GM12878 (cell line): ENCODE data around the gene TRIM58. TPM values are rescaled to one million over a fixed set of nuclear protein-coding genes. Genes with fewer than 3 reads are reported as not detected.

ENCODE experiments used
- ATAC-seq: fragments of 200-7000 bp; cut with Tn5 transposase; 3 replicates; pipeline ENCODE4 v1.9.1; 2020; ENCODE audit warnings: mild to moderate bottlenecking, moderate library complexity
- BruUV-seq: library from RNA; stranded (reverse); fragments of 400-500 nt; replicated peaks from 2 replicates; lab custom pipeline; 2021; lab: Mats Ljungman, UMichigan
- CTCF ChIA-PET: fragments of 300-600 bp; sonication (Branson Sonifier 250); formaldehyde crosslinking; extraction: SDS; loops from one replicate; lab custom pipeline; 2021; ENCODE audit warnings: inconsistent platforms; lab: Yijun Ruan, JAX
- POLR2A ChIA-PET: fragments of 350-600 bp; formaldehyde crosslinking; extraction: SDS; loops from one replicate; lab custom pipeline; 2021; ENCODE audit warnings: inconsistent platforms; lab: Charles Lee
- RAD21 ChIA-PET: fragments of 300-600 bp; sonication (Branson Sonifier 250); formaldehyde crosslinking; loops from one replicate; lab custom pipeline; 2023; ENCODE audit warnings: antibody characterized with exemption; ENCODE audit not compliant: unreplicated experiment; lab: Charles Lee
- SMC1A ChIA-PET: fragments of 300-600 bp; sonication (Branson Sonifier 250); formaldehyde crosslinking; loops from one replicate; lab custom pipeline; 2023; ENCODE audit not compliant: unreplicated experiment, uncharacterized antibody; lab: Charles Lee
- DNase-seq: peaks from one replicate; pipeline ENCODE4 v3.0.0-alpha.2; 2011; ENCODE audit warnings: low read depth, low spot score
- FAIRE-seq: peaks from 3 replicates; lab custom pipeline; 2011; peaks lifted over from hg19 to GRCh38; lab: Jason Lieb, UNC
- H2AFZ ChIP-seq: 2 replicates; pipeline ENCODE4 v1.6.0; 2011; ENCODE audit warnings: low read depth, low read length, control low read depth; ENCODE audit not compliant: control insufficient read depth
- H3K27ac ChIP-seq: 2 replicates; pipeline ENCODE4 v1.5.1; 2011; ENCODE audit warnings: control low read depth; ENCODE audit not compliant: control insufficient read depth, insufficient read depth
- H3K27me3 ChIP-seq, 2 experiments: replicated peaks in 1 of 2; 2 replicates each; pipeline versions ENCODE4 v1.6.0 to v1.6.1; 2011; ENCODE audit warnings: low read length in 1 of 2; ENCODE audit not compliant: control insufficient read depth in 2 of 2, insufficient read depth in 2 of 2
- H3K36me3 ChIP-seq, 2 experiments: 2 replicates each; pipeline ENCODE4 v1.5.1; 2011; ENCODE audit warnings: low read length in 1 of 2; ENCODE audit not compliant: control insufficient read depth in 2 of 2, insufficient read depth in 2 of 2
- H3K4me1 ChIP-seq: 2 replicates; pipeline ENCODE4 v1.6.1; 2011; ENCODE audit warnings: mild to moderate bottlenecking, low read length, moderate library complexity, mixed read lengths; ENCODE audit not compliant: control insufficient read depth, insufficient read depth
- H3K4me2 ChIP-seq: 2 replicates; pipeline ENCODE4 v1.6.0; 2011; ENCODE audit warnings: control low read depth; ENCODE audit not compliant: control insufficient read depth, insufficient read depth
- H3K4me3 ChIP-seq: fragments of 200-600 bp; sonication (generic); 2 replicates; pipeline ENCODE4 v1.5.1; 2016
- H3K79me2 ChIP-seq: 2 replicates; pipeline ENCODE4 v1.6.0; 2011; ENCODE audit warnings: low read length; ENCODE audit not compliant: control insufficient read depth, insufficient read depth
- H3K9ac ChIP-seq: 2 replicates; pipeline ENCODE4 v1.8.0; 2011; ENCODE audit warnings: low read length, control low read depth, mixed read lengths; ENCODE audit not compliant: control insufficient read depth, insufficient read depth
- H3K9me3 ChIP-seq: replicated peaks from 3 replicates; pipeline ENCODE4 v1.5.1; 2011; ENCODE audit warnings: mild to moderate bottlenecking, low read length; ENCODE audit not compliant: control insufficient read depth, insufficient read depth
- H4K20me1 ChIP-seq: 2 replicates; pipeline ENCODE4 v1.6.0; 2011; ENCODE audit not compliant: control insufficient read depth, insufficient read depth
- BHLHE40 ChIP-seq, 2 experiments: fragments of 450-650 bp in 1 of 2; IDR thresholded peaks; 2 replicates each; pipeline ENCODE4 v1.6.1; 2011 to 2017; ENCODE audit warnings: low read depth in 2 of 2, borderline replicate concordance in 1 of 2, improper control_type of control experiment in 1 of 2, low read length in 1 of 2, mild to moderate bottlenecking in 1 of 2
- CHD4 ChIP-seq: fragments of 200-600 bp; sonication (generic); IDR thresholded peaks from 2 replicates; pipeline ENCODE4 v1.6.1; 2016; ENCODE audit warnings: mild to moderate bottlenecking
- EZH2 ChIP-seq: IDR thresholded peaks from 2 replicates; pipeline ENCODE4 v1.6.1; 2012; ENCODE audit warnings: low read depth, mild to moderate bottlenecking, control low read depth, inconsistent platforms, low read length, borderline replicate concordance; ENCODE audit not compliant: control insufficient read depth
- GABPA ChIP-seq: IDR thresholded peaks from 2 replicates; pipeline ENCODE4 v1.6.1; 2014; ENCODE audit warnings: antibody characterized with exemption, low read depth, mild to moderate bottlenecking, inconsistent platforms
- HDAC6 ChIP-seq: fragments of 200-600 bp; sonication (generic); IDR thresholded peaks from one replicate; pipeline ENCODE4 v1.8.0; 2017; ENCODE audit warnings: antibody characterized with exemption; ENCODE audit not compliant: unreplicated experiment
- NFIC ChIP-seq: IDR thresholded peaks from 2 replicates; pipeline ENCODE4 v1.6.1; 2012; ENCODE audit warnings: low read depth, mild to moderate bottlenecking, inconsistent platforms, low read length, moderate library complexity
- RCOR1 ChIP-seq: conservative IDR thresholded peaks from 2 replicates; pipeline ENCODE4 v1.6.1; 2012; ENCODE audit warnings: low read depth, low read length, improper control_type of control experiment
- SMAD1 ChIP-seq: fragments of 450-650 bp; IDR thresholded peaks from 2 replicates; pipeline ENCODE4 v1.6.1; 2018; ENCODE audit warnings: mild to moderate bottlenecking, low read depth; ENCODE audit not compliant: partially characterized antibody
- SP1 ChIP-seq: IDR thresholded peaks from one replicate; pipeline ENCODE4 v1.6.1; 2011; ENCODE audit warnings: low read depth, low read length
- TCF12 ChIP-seq: IDR thresholded peaks from 2 replicates; pipeline ENCODE4 v1.6.1; 2011; ENCODE audit warnings: low read depth, mild to moderate bottlenecking, low read length
- ZBTB40 ChIP-seq: fragments of 450-650 bp; IDR thresholded peaks from 2 replicates; pipeline ENCODE4 v1.6.1; 2016; ENCODE audit warnings: mild to moderate bottlenecking, moderate library complexity, borderline replicate concordance
- WGBS: methylation state at CpG from one replicate; pipeline ENCODE4 v1.1.6; 2016; ENCODE audit warnings: low lambda C conversion rate; ENCODE audit not compliant: insufficient replicate concordance, insufficient coverage; ENCODE audit errors: missing lambda C conversion rate; 5-methylcytosine and 5-hydroxymethylcytosine counted together
- in situ Hi-C: fragments of 300-500 bp; cut with MboI; formaldehyde crosslinking; loops from 9 replicates; pipeline ENCODE4 v1.14.3; 2018; ENCODE audit warnings: mixed read lengths
- intact Hi-C: fragments of 100-400 bp; cut with micrococcal nuclease; formaldehyde crosslinking; loops from one replicate; pipeline ENCODE4 v1.14.2; 2022; ENCODE audit not compliant: unreplicated experiment
- polyA plus RNA-seq, 11 experiments: library from polyadenylated mRNA; depleted of rRNA in 4 of 11; unstranded in 6 of 11; stranded (reverse) in 5 of 11; fragments of >200 nt; fragmentation: Nextera tagmentation in 4 of 11; fragmentation: Illumina TruSeq in 1 of 11; extraction: Ambion mirVana in 4 of 11; extraction: Trizol in 1 of 11; gene quantifications; 1 replicate in 1 of 11; 2 replicates in 10 of 11; pipeline versions ENCODE4 v1.2.1 to v1.2.3, GENCODE V29; 2011 to 2016; ENCODE audit warnings: inconsistent platforms in 2 of 11, missing spikeins in 2 of 11, low read depth in 1 of 11
- total RNA-seq, 4 experiments: library from RNA; depleted of rRNA in 3 of 4; stranded (reverse); fragments of >200 nt in 3 of 4; fragmentation: Illumina TruSeq in 1 of 4; extraction: Trizol in 1 of 4; gene quantifications; 2 replicates each; pipeline versions ENCODE4 v1.2.1 to v1.2.3, GENCODE V29; 2013 to 2021

The TRIM58 gene
- total and polyA plus RNA-seq, 10 of the 15 experiments (the other 5 are each of a cell fraction or from before 2014, with no cell fraction given), result not detected

- TF ChIP-seq BHLHE40 (IDR thresholded peaks at IDR 0.05; ENCODE audit: borderline replicate concordance in 1 of 2, low read depth in 2 of 2, low read length in 1 of 2), result no peak
- TF ChIP-seq ZBTB40, result no peak
Observed at GRCh38 chr1:247841796-247842195, 15.2 kb upstream of the TRIM58 start, which contains the start of gene OR11L1 (continued).

- SMC1A ChIA-PET, result no interaction called here
- no peak for FAIRE-seq
- 29% methylated on average over 2 of the region's 2 CpGs for WGBS
Observed at GRCh38 chr1:247843411-247843810, 13.6 kb upstream of the TRIM58 start.

More at GRCh38 chr1:247843411-247843810, 13.6 kb upstream of the TRIM58 start:
- ChIA-PET CTCF (no interaction called here), POLR2A (no interaction called here), RAD21 (no interaction called here)
- BruUV-seq, result no TSS peak
- no peak overlapping the region for H3K9ac ChIP-seq
- no peak overlapping the region for H2AFZ ChIP-seq
- no peak for DNase-seq
- H3K4me2 ChIP-seq, result no peak overlapping the region
- H4K20me1 ChIP-seq, result no peaks in the 10 kb centered on the region
- H3K4me3 ChIP-seq, result no peak overlapping the region
- no peaks in the 10 kb centered on the region for H3K4me1 ChIP-seq
- H3K27me3 ChIP-seq, result no peaks in the 10 kb centered on the region
- no peaks in the 10 kb centered on the region for H3K36me3 ChIP-seq
- no peaks in the 10 kb centered on the region for H3K79me2 ChIP-seq
- TF ChIP-seq SMAD1 (no peak), EZH2 (no peak), CHD4 (no peak), HDAC6 (no peak), NFIC (no peak), RCOR1 (no peak), GABPA (no peak), SP1 (no peak), TCF12 (no peak)
- H3K9me3 ChIP-seq, result no peaks in the 10 kb centered on the region
- in situ Hi-C loops (no loop called here), intact Hi-C loops (no loop called here)
- ATAC-seq, result no peak
- no peak overlapping the region for H3K27ac ChIP-seq
